ENCODE results near the gene ZP4.

The ZP4 gene

DNA sequence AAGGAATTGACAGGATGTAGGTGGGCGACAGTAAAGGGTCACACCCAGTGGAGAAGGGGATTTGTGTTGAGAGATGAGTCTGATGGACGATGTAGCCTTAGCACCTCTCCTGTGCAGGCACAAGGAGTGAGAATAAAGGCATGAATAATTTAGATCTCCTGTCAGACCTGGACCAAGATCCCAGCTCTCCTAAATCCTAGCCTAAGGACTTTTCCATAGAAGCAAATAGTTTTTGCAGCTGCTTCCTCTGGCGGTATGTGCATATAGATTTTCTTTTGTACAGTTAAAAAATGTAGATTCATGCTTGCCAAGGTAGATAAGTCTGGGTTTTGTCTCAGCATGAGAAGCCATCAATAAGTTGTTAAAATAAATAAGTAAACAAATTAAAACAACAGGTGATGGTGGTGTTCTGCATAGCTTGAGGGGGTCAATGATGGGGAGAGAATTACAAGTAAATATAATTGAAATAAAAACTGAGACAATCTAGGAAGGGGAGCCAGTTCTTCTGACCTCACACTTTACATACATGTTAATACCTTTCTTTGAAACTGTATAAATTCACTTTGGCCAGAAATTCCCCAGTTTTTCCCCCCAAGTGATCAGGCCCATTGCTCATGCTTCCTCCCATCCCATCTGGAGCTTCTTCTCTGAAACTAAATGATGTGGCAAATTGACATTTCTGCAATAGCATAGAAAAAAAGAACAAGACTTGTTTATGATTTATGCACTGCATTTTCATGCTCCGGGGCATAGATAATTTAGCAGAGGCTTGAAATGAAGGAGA is 12.4 kb upstream of the ZP4 start:
- no peaks in the 10 kb centered on the region for H3K9me3 ChIP-seq (ENCODE audit: insufficient read depth, low read length, severe bottlenecking)
- no peak overlapping the region for H3K27ac ChIP-seq (ENCODE audit: low read length)
- no peaks in the 10 kb centered on the region for H4K20me1 ChIP-seq (ENCODE audit: insufficient read depth, low read length)
- H3K27me3 ChIP-seq (ENCODE audit: insufficient read depth, low read length, poor library complexity): no peaks in the 10 kb centered on the region
- DNase-seq: no peak
- TF ChIP-seq EZH2 (IDR thresholded peaks at IDR 0.05; ENCODE audit: borderline replicate concordance, low read depth, low read length, severe bottlenecking) (no peak), CTCF (IDR thresholded peaks at IDR 0.05; ENCODE audit: borderline replicate concordance, extremely low read depth, low read length, poor library complexity, severe bottlenecking) (no peak)
- no peak overlapping the region for H3K4me2 ChIP-seq (ENCODE audit: insufficient read depth, low read length)
- H3K9ac ChIP-seq (ENCODE audit: low read depth, low read length): no peak overlapping the region
- no peaks in the 10 kb centered on the region for H3K36me3 ChIP-seq (ENCODE audit: insufficient read depth, low read length)
- no peak overlapping the region for H2AFZ ChIP-seq (ENCODE audit: low read depth, low read length)
- H3K79me2 ChIP-seq (ENCODE audit: insufficient read depth, low read length): no peaks in the 10 kb centered on the region
- H3K4me3 ChIP-seq (ENCODE audit: low read depth in 1 of 2, low read length in 2 of 2): no peak overlapping the region
- no peaks in the 10 kb centered on the region for H3K4me1 ChIP-seq (ENCODE audit: insufficient read depth, low read length)
- ATAC-seq (ENCODE audit: insufficient read depth, low read depth): no peak

GRCh38 chr1:237901299-237901934 is 10.7 kb upstream of the ZP4 start:
- Histone ChIP-seq H3K27me3 (ENCODE audit: insufficient read depth, low read length, poor library complexity) (no peaks in the 10 kb centered on the region), H3K27ac (ENCODE audit: low read length) (no peak overlapping the region), H4K20me1 (ENCODE audit: insufficient read depth, low read length) (no peaks in the 10 kb centered on the region), H2AFZ (ENCODE audit: low read depth, low read length) (no peak overlapping the region), H3K36me3 (ENCODE audit: insufficient read depth, low read length) (no peaks in the 10 kb centered on the region), H3K9ac (ENCODE audit: low read depth, low read length) (no peak overlapping the region), H3K9me3 (ENCODE audit: insufficient read depth, low read length, severe bottlenecking) (no peaks in the 10 kb centered on the region), H3K79me2 (ENCODE audit: insufficient read depth, low read length) (no peaks in the 10 kb centered on the region), H3K4me1 (ENCODE audit: insufficient read depth, low read length) (no peaks in the 10 kb centered on the region), H3K4me3 (ENCODE audit: low read depth in 1 of 2, low read length in 2 of 2) (no peak overlapping the region), H3K4me2 (ENCODE audit: insufficient read depth, low read length) (no peak overlapping the region)
- DNase-seq (peak; percentile 11), ATAC-seq (ENCODE audit: insufficient read depth, low read depth) (peak; percentile 84)
- TF ChIP-seq EZH2 (IDR thresholded peaks at IDR 0.05; ENCODE audit: borderline replicate concordance, low read depth, low read length, severe bottlenecking) (no peak), CTCF (IDR thresholded peaks at IDR 0.05; ENCODE audit: borderline replicate concordance, extremely low read depth, low read length, poor library complexity, severe bottlenecking) (peak; percentile 53)

DNA sequence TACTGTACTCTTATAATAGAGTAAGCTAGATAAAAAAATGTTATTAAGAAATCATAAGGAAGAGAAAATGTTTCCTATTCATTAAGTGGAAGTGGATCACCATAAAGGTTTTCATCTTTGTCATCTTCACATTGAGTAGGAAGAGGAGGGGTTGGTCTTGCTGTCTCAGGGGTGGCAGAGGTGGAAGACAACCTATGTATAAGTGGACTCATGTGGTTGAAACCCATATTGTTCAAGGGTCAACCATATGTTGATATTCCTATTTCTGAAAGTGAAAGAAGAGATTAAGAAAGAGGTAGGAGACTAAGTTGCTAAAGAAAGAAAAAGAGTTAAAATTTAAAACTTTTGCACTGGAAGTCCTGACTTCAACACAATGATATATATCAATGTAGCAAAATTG is 4.9 kb upstream of the ZP4 start:
- no peak overlapping the region for H3K4me3 ChIP-seq (ENCODE audit: low read depth in 1 of 2, low read length in 2 of 2)
- TF ChIP-seq EZH2 (IDR thresholded peaks at IDR 0.05; ENCODE audit: borderline replicate concordance, low read depth, low read length, severe bottlenecking) (no peak), CTCF (IDR thresholded peaks at IDR 0.05; ENCODE audit: borderline replicate concordance, extremely low read depth, low read length, poor library complexity, severe bottlenecking) (no peak)
- no peaks in the 10 kb centered on the region for H3K4me1 ChIP-seq (ENCODE audit: insufficient read depth, low read length)
- no peaks in the 10 kb centered on the region for H3K9me3 ChIP-seq (ENCODE audit: insufficient read depth, low read length, severe bottlenecking)
- H3K36me3 ChIP-seq (ENCODE audit: insufficient read depth, low read length): no peaks in the 10 kb centered on the region
- no peak for ATAC-seq (ENCODE audit: insufficient read depth, low read depth)
- no peak overlapping the region for H2AFZ ChIP-seq (ENCODE audit: low read depth, low read length)
- no peak overlapping the region for H3K9ac ChIP-seq (ENCODE audit: low read depth, low read length)
- DNase-seq: no peak
- H3K4me2 ChIP-seq (ENCODE audit: insufficient read depth, low read length): no peak overlapping the region
- H3K27ac ChIP-seq (ENCODE audit: low read length): no peak overlapping the region
- H3K27me3 ChIP-seq (ENCODE audit: insufficient read depth, low read length, poor library complexity): no peaks in the 10 kb centered on the region
- no peaks in the 10 kb centered on the region for H4K20me1 ChIP-seq (ENCODE audit: insufficient read depth, low read length)
- H3K79me2 ChIP-seq (ENCODE audit: insufficient read depth, low read length): no peaks in the 10 kb centered on the region

Data from DND-41 (cell line).